HEK293 (cell line): ENCODE data around the gene SLC9C2.
A peak's percentile ranks its signal among the peaks of the same experiment; 100 is the strongest.

Experiments used
- BCL11B ChIP-seq: fragments of 450-650 bp; formaldehyde crosslinking; IDR thresholded peaks from 2 replicates; pipeline ENCODE4 v1.5.1; 2016; ENCODE audit warnings: low read depth, missing biosample characterization, missing genetic modification characterization
- BCL6B ChIP-seq: fragments of 450-650 bp; formaldehyde crosslinking; IDR thresholded peaks from 2 replicates; pipeline ENCODE4 v1.5.1; 2017; ENCODE audit warnings: missing biosample characterization, missing genetic modification characterization
- KLF10 ChIP-seq: fragments of 450-650 bp; IDR thresholded peaks from 2 replicates; pipeline ENCODE4 v1.5.1; 2018; ENCODE audit warnings: missing biosample characterization, mild to moderate bottlenecking, missing genetic modification characterization
- KLF16 ChIP-seq: fragments of 450-650 bp; formaldehyde crosslinking; IDR thresholded peaks from 2 replicates; pipeline ENCODE4 v1.5.1; 2017; ENCODE audit warnings: missing biosample characterization, missing genetic modification characterization
- KLF8 ChIP-seq: fragments of 450-650 bp; formaldehyde crosslinking; IDR thresholded peaks from 2 replicates; pipeline ENCODE4 v1.5.1; 2016; ENCODE audit warnings: missing biosample characterization, missing genetic modification characterization
- PRDM4 ChIP-seq: fragments of 450-650 bp; formaldehyde crosslinking; IDR thresholded peaks from 2 replicates; pipeline ENCODE4 v1.5.1; 2017; ENCODE audit warnings: missing biosample characterization, missing genetic modification characterization
- SP7 ChIP-seq: fragments of 450-650 bp; formaldehyde crosslinking; IDR thresholded peaks from 2 replicates; pipeline ENCODE4 v1.5.1; 2016; ENCODE audit warnings: missing biosample characterization, missing genetic modification characterization
- YY2 ChIP-seq: fragments of 450-650 bp; formaldehyde crosslinking; IDR thresholded peaks from 2 replicates; pipeline ENCODE4 v1.5.1; 2016; ENCODE audit warnings: missing biosample characterization, missing genetic modification characterization
- ZBTB17 ChIP-seq: fragments of 450-650 bp; formaldehyde crosslinking; IDR thresholded peaks from 2 replicates; pipeline ENCODE4 v1.5.1; 2016; ENCODE audit warnings: missing biosample characterization, missing genetic modification characterization
- ZBTB20 ChIP-seq: fragments of 450-650 bp; formaldehyde crosslinking; IDR thresholded peaks from 2 replicates; pipeline ENCODE4 v1.5.1; 2016; ENCODE audit warnings: missing biosample characterization, missing genetic modification characterization
- ZEB2 ChIP-seq: fragments of 450-650 bp; formaldehyde crosslinking; IDR thresholded peaks from 2 replicates; pipeline ENCODE4 v1.5.1; 2016; ENCODE audit warnings: missing biosample characterization, missing genetic modification characterization
- ZFP69B ChIP-seq: fragments of 450-650 bp; formaldehyde crosslinking; IDR thresholded peaks from 2 replicates; pipeline ENCODE4 v1.5.1; 2016; ENCODE audit warnings: missing biosample characterization, missing genetic modification characterization
- ZNF121 ChIP-seq: fragments of 450-650 bp; formaldehyde crosslinking; IDR thresholded peaks from 2 replicates; pipeline ENCODE4 v1.5.1; 2016; ENCODE audit warnings: missing biosample characterization, missing genetic modification characterization
- ZNF19 ChIP-seq: fragments of 450-650 bp; formaldehyde crosslinking; IDR thresholded peaks from 2 replicates; pipeline ENCODE4; 2016; ENCODE audit warnings: missing biosample characterization, missing genetic modification characterization, low read depth
- ZNF239 ChIP-seq: fragments of 450-650 bp; formaldehyde crosslinking; IDR thresholded peaks from 2 replicates; pipeline ENCODE4 v1.5.1; 2016; ENCODE audit warnings: missing biosample characterization, missing genetic modification characterization
- ZNF24 ChIP-seq: fragments of 450-650 bp; formaldehyde crosslinking; IDR thresholded peaks from 2 replicates; pipeline ENCODE4 v1.5.1; 2016; ENCODE audit warnings: missing biosample characterization, missing genetic modification characterization
- ZNF26 ChIP-seq: fragments of 450-650 bp; formaldehyde crosslinking; IDR thresholded peaks from 2 replicates; pipeline ENCODE4 v1.5.1; 2016; ENCODE audit warnings: missing biosample characterization, missing genetic modification characterization
- ZNF280D ChIP-seq: fragments of 450-650 bp; formaldehyde crosslinking; IDR thresholded peaks from 2 replicates; pipeline ENCODE4 v1.5.1; 2016; ENCODE audit warnings: missing biosample characterization, missing genetic modification characterization
- ZNF341 ChIP-seq: fragments of 450-650 bp; formaldehyde crosslinking; IDR thresholded peaks from 2 replicates; pipeline ENCODE4; 2016; ENCODE audit warnings: low read depth, missing biosample characterization, missing genetic modification characterization
- ZNF391 ChIP-seq: fragments of 450-650 bp; formaldehyde crosslinking; IDR thresholded peaks from 2 replicates; pipeline ENCODE4 v1.5.1; 2016; ENCODE audit warnings: low read depth, missing biosample characterization, missing genetic modification characterization, borderline replicate concordance
- ZNF548 ChIP-seq: fragments of 450-650 bp; formaldehyde crosslinking; IDR thresholded peaks from 2 replicates; pipeline ENCODE4 v1.5.1; 2016; ENCODE audit warnings: missing biosample characterization, missing genetic modification characterization
- ZNF549 ChIP-seq: fragments of 450-650 bp; IDR thresholded peaks from 2 replicates; pipeline ENCODE4 v1.5.1; 2018; ENCODE audit warnings: missing biosample characterization, missing genetic modification characterization, mild to moderate bottlenecking, inconsistent platforms, moderate library complexity
- ZNF658 ChIP-seq: fragments of 450-650 bp; formaldehyde crosslinking; IDR thresholded peaks from 2 replicates; pipeline ENCODE4; 2016; ENCODE audit warnings: missing biosample characterization, missing genetic modification characterization
- ZNF692 ChIP-seq: fragments of 450-650 bp; formaldehyde crosslinking; IDR thresholded peaks from 2 replicates; pipeline ENCODE4 v1.5.1; 2016; ENCODE audit warnings: missing biosample characterization, missing genetic modification characterization
- ZNF707 ChIP-seq: fragments of 450-650 bp; formaldehyde crosslinking; IDR thresholded peaks from 2 replicates; pipeline ENCODE4 v1.5.1; 2016; ENCODE audit warnings: missing biosample characterization, missing genetic modification characterization
- ZNF792 ChIP-seq: fragments of 450-650 bp; formaldehyde crosslinking; IDR thresholded peaks from 2 replicates; pipeline ENCODE4 v1.5.1; 2016; ENCODE audit warnings: missing biosample characterization, missing genetic modification characterization
- ZSCAN23 ChIP-seq: fragments of 450-650 bp; formaldehyde crosslinking; IDR thresholded peaks from 2 replicates; pipeline ENCODE4 v1.5.1; 2016; ENCODE audit warnings: missing biosample characterization, missing genetic modification characterization
- ZSCAN4 ChIP-seq: fragments of 450-650 bp; formaldehyde crosslinking; IDR thresholded peaks from 2 replicates; pipeline ENCODE4 v1.5.1; 2017; ENCODE audit warnings: missing biosample characterization, missing genetic modification characterization
- ZXDB ChIP-seq: fragments of 450-650 bp; formaldehyde crosslinking; IDR thresholded peaks from 2 replicates; pipeline ENCODE4 v1.5.1; 2016; ENCODE audit warnings: missing biosample characterization, missing genetic modification characterization

SLC9C2 gene

GRCh38 chr1:173477286-173478093, 125.4 kb downstream of the SLC9C2 start, which contains the start of gene PRDX6 (continued):
- TF ChIP-seq ZNF280D (tag by site-specific recombination) (no peak), SP7 (peak; percentile 56), ZNF121 (tag by site-specific recombination) (peak; percentile 56; the same call in 1 of the 2 replicates), ZNF19 (no peak), ZSCAN23 (tag by site-specific recombination) (no peak), ZNF548 (tag by site-specific recombination) (no peak), ZNF549 (no peak), BCL6B (tag by site-specific recombination) (no peak), ZNF792 (0 out of 2 replicates have a peak, but pooled peaks have one; percentile 35), ZNF26 (tag by site-specific recombination) (no peak), ZNF707 (tag by site-specific recombination) (no peak), ZNF341 (tag by site-specific recombination) (peak; percentile 96), YY2 (0 out of 2 replicates have a peak, but pooled peaks have one; percentile 52), ZBTB20 (tag by site-specific recombination) (peak; percentile 45; the same call in 1 of the 2 replicates), ZNF239 (no peak), ZXDB (tag by site-specific recombination) (peak; percentile 61), PRDM4 (tag by site-specific recombination) (no peak), KLF10 (peak; percentile 64; the same call in 1 of the 2 replicates), ZNF391 (0 out of 2 replicates have a peak, but pooled peaks have one; percentile 54), KLF8 (tag by site-specific recombination) (peak; percentile 32; the same call in 1 of the 2 replicates), ZNF658 (no peak), ZFP69B (tag by site-specific recombination) (peak; percentile 17; the same call in 1 of the 2 replicates), KLF16 (tag by site-specific recombination) (peak; percentile 85), ZBTB17 (tag by site-specific recombination) (no peak), BCL11B (tag by site-specific recombination) (no peak; the same call in 1 of the 2 replicates), ZEB2 (peak; percentile 51), ZSCAN4 (tag by site-specific recombination) (no peak), ZNF24 (tag by site-specific recombination) (peak; percentile 49; the same call in 1 of the 2 replicates), ZNF692 (tag by site-specific recombination) (peak; percentile 51; the same call in 1 of the 2 replicates)
